SJSA1 (cell line): ENCODE measurements around the gene SLC13A4. TPM values are rescaled to one million over a fixed set of nuclear protein-coding genes. Genes with fewer than 3 reads are reported as not detected.

Source experiments
- DNase-seq, 2 experiments: peaks; one replicate each; pipeline ENCODE4 v3.0.0-alpha.2; 2015 to 2020; ENCODE audit warnings: low spot score in 2 of 2, low read depth in 1 of 2
- H3K27ac ChIP-seq: fragments of 250-450 bp; sonication (Bioruptor Pico); 2 replicates; pipeline ENCODE4 v1.5.1; 2020; ENCODE audit warnings: mild to moderate bottlenecking, moderate library complexity
- H3K27me3 ChIP-seq: fragments of 250-450 bp; sonication (Bioruptor Pico); replicated peaks from 2 replicates; pipeline ENCODE4 v1.5.1; 2020; ENCODE audit warnings: mild to moderate bottlenecking, moderate library complexity
- H3K36me3 ChIP-seq: fragments of 250-450 bp; sonication (Bioruptor Pico); 2 replicates; pipeline ENCODE4 v1.5.1; 2020; ENCODE audit warnings: mild to moderate bottlenecking
- H3K4me1 ChIP-seq: fragments of 250-450 bp; sonication (Bioruptor Pico); replicated peaks from 2 replicates; pipeline ENCODE4 v1.6.1; 2021; ENCODE audit warnings: mild to moderate bottlenecking
- H3K4me3 ChIP-seq: fragments of 250-450 bp; sonication (Bioruptor Pico); 2 replicates; pipeline ENCODE4 v1.5.1; 2020; ENCODE audit warnings: mild to moderate bottlenecking
- H3K9me3 ChIP-seq: fragments of 250-450 bp; sonication (Bioruptor Pico); replicated peaks from 2 replicates; pipeline ENCODE4 v1.5.1; 2020; ENCODE audit warnings: mild to moderate bottlenecking
- total RNA-seq: library from RNA; depleted of rRNA; stranded (reverse); fragments of >200 nt; shearing (Covaris generic); gene quantifications from 2 replicates; pipeline ENCODE4 v1.2.3, GENCODE V29; 2014

The SLC13A4 gene
- total RNA-seq, 1 experiment from 2014 or later = not detected

- H3K9me3 ChIP-seq = no peaks in the 10 kb centered on the region
- peaks cover 15% of the 10 kb centered on the region; the same call in 1 of the 2 replicates for H3K36me3 ChIP-seq
- no peak for DNase-seq
- H3K27me3 ChIP-seq = no peaks in the 10 kb centered on the region
- no peak overlapping the region for H3K4me3 ChIP-seq
- peaks cover 46% of the 10 kb centered on the region for H3K4me1 ChIP-seq
- H3K27ac ChIP-seq = 0 out of 2 replicates have a peak overlapping the region, but pooled peaks have one; percentile 42
Observed at GRCh38 chr7:135666846-135667245, 61.1 kb downstream of the SLC13A4 start.

- peaks cover 47% of the 10 kb centered on the region for H3K4me1 ChIP-seq
- DNase-seq = peak in 1 of 2 experiments; percentile 50
- H3K27ac ChIP-seq = peak overlapping the region; percentile 42
- H3K36me3 ChIP-seq = peaks cover 15% of the 10 kb centered on the region; the same call in 1 of the 2 replicates
- H3K4me3 ChIP-seq = no peak overlapping the region
- H3K27me3 ChIP-seq = no peaks in the 10 kb centered on the region
- H3K9me3 ChIP-seq = no peaks in the 10 kb centered on the region
Observed at GRCh38 chr7:135666156-135666555, 61.8 kb downstream of the SLC13A4 start.

GRCh38 chr7:135665042-135665441, 62.9 kb downstream of the SLC13A4 start:
- H3K4me3 ChIP-seq = no peak overlapping the region
- DNase-seq = no peak
- no peaks in the 10 kb centered on the region for H3K27me3 ChIP-seq
- no peaks in the 10 kb centered on the region for H3K9me3 ChIP-seq
- H3K36me3 ChIP-seq = peaks cover 15% of the 10 kb centered on the region; the same call in 1 of the 2 replicates
- no peak overlapping the region for H3K27ac ChIP-seq
- peaks cover 41% of the 10 kb centered on the region for H3K4me1 ChIP-seq

GRCh38 chr7:135664046-135664589, 63.9 kb downstream of the SLC13A4 start:
- Histone ChIP-seq H3K4me1 (peaks cover 43% of the 10 kb centered on the region), H3K27me3 (no peaks in the 10 kb centered on the region), H3K9me3 (no peaks in the 10 kb centered on the region), H3K36me3 (peaks cover 12% of the 10 kb centered on the region; the same call in 1 of the 2 replicates), H3K27ac (peak overlapping the region; percentile 90), H3K4me3 (no peak overlapping the region)
- DNase-seq = peak in 1 of 2 experiments; percentile 31

- peak within 1 kb of the TSS; percentile 90 for H3K27ac ChIP-seq
- H3K4me1 ChIP-seq = peaks cover 45% of the 10 kb centered on the region
- peak within 1 kb of the TSS; percentile 76 for H3K4me3 ChIP-seq
- H3K36me3 ChIP-seq = peaks cover 8% of the 10 kb centered on the region; the same call in 1 of the 2 replicates
- H3K27me3 ChIP-seq = no peaks in the 10 kb centered on the region
- peak; percentile 97 to 98 for DNase-seq
- no peaks in the 10 kb centered on the region for H3K9me3 ChIP-seq
Observed at GRCh38 chr7:135662373-135663114, 65.4 kb downstream of the SLC13A4 start, which contains the start of gene STMP1. Gene STMP1 (plus strand): TSS chr7:135662514.

- no peaks in the 10 kb centered on the region for H3K9me3 ChIP-seq
- DNase-seq = no peak
- no peak overlapping the region for H3K27ac ChIP-seq
- H3K4me3 ChIP-seq = peak overlapping the region; percentile 76
- peaks cover 8% of the 10 kb centered on the region; the same call in 1 of the 2 replicates for H3K36me3 ChIP-seq
- H3K27me3 ChIP-seq = no peaks in the 10 kb centered on the region
- H3K4me1 ChIP-seq = peaks cover 45% of the 10 kb centered on the region
Observed at GRCh38 chr7:135662123-135662372, 65.9 kb downstream of the SLC13A4 start.

GRCh38 chr7:135661311-135662122, 66.5 kb downstream of the SLC13A4 start:
- Histone ChIP-seq H3K9me3 (no peaks in the 10 kb centered on the region), H3K4me1 (peaks cover 41% of the 10 kb centered on the region), H3K27ac (no peak overlapping the region), H3K27me3 (no peaks in the 10 kb centered on the region), H3K4me3 (peak overlapping the region; percentile 76), H3K36me3 (peaks cover 8% of the 10 kb centered on the region; the same call in 1 of the 2 replicates)
- DNase-seq = no peak

- DNase-seq = peak in 1 of 2 experiments; percentile 49
- peak overlapping the region; percentile 48 for H3K27ac ChIP-seq
- H3K4me1 ChIP-seq = peaks cover 26% of the 10 kb centered on the region
- H3K9me3 ChIP-seq = no peaks in the 10 kb centered on the region
- no peaks in the 10 kb centered on the region for H3K27me3 ChIP-seq
- H3K4me3 ChIP-seq = no peak overlapping the region
- H3K36me3 ChIP-seq = peaks cover 3% of the 10 kb centered on the region; the same call in 1 of the 2 replicates
Observed at GRCh38 chr7:135659159-135659846, 68.7 kb downstream of the SLC13A4 start.

- Histone ChIP-seq H3K9me3 (no peaks in the 10 kb centered on the region), H3K4me1 (peaks cover 18% of the 10 kb centered on the region), H3K27ac (no peak overlapping the region), H3K27me3 (no peaks in the 10 kb centered on the region), H3K4me3 (no peak overlapping the region), H3K36me3 (peaks cover 2% of the 10 kb centered on the region; the same call in 1 of the 2 replicates)
- no peak for DNase-seq
Observed at GRCh38 chr7:135658564-135658963, 69.4 kb downstream of the SLC13A4 start.

GRCh38 chr7:135653340-135654080, 74.5 kb downstream of the SLC13A4 start:
- no peak for DNase-seq
- no peak overlapping the region for H3K4me3 ChIP-seq
- peaks cover 10% of the 10 kb centered on the region for H3K4me1 ChIP-seq
- H3K36me3 ChIP-seq = 0 out of 2 replicates have a peak, but pooled peaks cover 4% of the 10 kb centered on the region
- H3K27me3 ChIP-seq = no peaks in the 10 kb centered on the region
- no peaks in the 10 kb centered on the region for H3K9me3 ChIP-seq
- no peak overlapping the region for H3K27ac ChIP-seq

- Histone ChIP-seq H3K27ac (peak overlapping the region; percentile 38), H3K4me1 (peaks cover 10% of the 10 kb centered on the region), H3K27me3 (no peaks in the 10 kb centered on the region), H3K36me3 (peaks cover 17% of the 10 kb centered on the region), H3K9me3 (no peaks in the 10 kb centered on the region), H3K4me3 (no peak overlapping the region)
- peak; percentile 85 for DNase-seq
Observed at GRCh38 chr7:135650831-135651573, 77.0 kb downstream of the SLC13A4 start.

GRCh38 chr7:135648235-135648634, 79.8 kb downstream of the SLC13A4 start:
- H3K4me1 ChIP-seq = peaks cover 10% of the 10 kb centered on the region
- peaks cover 38% of the 10 kb centered on the region for H3K36me3 ChIP-seq
- no peak for DNase-seq
- H3K27ac ChIP-seq = no peak overlapping the region
- no peaks in the 10 kb centered on the region for H3K27me3 ChIP-seq
- no peak overlapping the region for H3K4me3 ChIP-seq
- no peaks in the 10 kb centered on the region for H3K9me3 ChIP-seq
